HG03521 (cell line): ENCODE measurements around the gene SULT4A1.
"Not testable (repeated sequence)": the region's sequence is repeated elsewhere in the genome, so short reads cannot be mapped to it uniquely, and the experiment has no call there.

Source experiments
- ATAC-seq: cut with Tn5 transposase; IDR thresholded peaks from one replicate; pipeline ENCODE4 v1.9.1; 2021; ENCODE audit warnings: mild to moderate bottlenecking, moderate library complexity; ENCODE audit not compliant: unreplicated experiment

SULT4A1 gene, protein sequence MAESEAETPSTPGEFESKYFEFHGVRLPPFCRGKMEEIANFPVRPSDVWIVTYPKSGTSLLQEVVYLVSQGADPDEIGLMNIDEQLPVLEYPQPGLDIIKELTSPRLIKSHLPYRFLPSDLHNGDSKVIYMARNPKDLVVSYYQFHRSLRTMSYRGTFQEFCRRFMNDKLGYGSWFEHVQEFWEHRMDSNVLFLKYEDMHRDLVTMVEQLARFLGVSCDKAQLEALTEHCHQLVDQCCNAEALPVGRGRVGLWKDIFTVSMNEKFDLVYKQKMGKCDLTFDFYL

GRCh38 chr22:43862074-43862881 is at the start of gene SULT4A1:
SULT4A1 (minus strand) TSS chr22:43862513; CDS start chr22:43862382, 131 bp downstream.
- ATAC-seq, result no peak

- ATAC-seq, result no peak
Observed at GRCh38 chr22:43911351-43911750, 49.0 kb upstream of the SULT4A1 start.

GRCh38 chr22:43910178-43910695 is 47.9 kb upstream of the SULT4A1 start:
- no peak for ATAC-seq

DNA sequence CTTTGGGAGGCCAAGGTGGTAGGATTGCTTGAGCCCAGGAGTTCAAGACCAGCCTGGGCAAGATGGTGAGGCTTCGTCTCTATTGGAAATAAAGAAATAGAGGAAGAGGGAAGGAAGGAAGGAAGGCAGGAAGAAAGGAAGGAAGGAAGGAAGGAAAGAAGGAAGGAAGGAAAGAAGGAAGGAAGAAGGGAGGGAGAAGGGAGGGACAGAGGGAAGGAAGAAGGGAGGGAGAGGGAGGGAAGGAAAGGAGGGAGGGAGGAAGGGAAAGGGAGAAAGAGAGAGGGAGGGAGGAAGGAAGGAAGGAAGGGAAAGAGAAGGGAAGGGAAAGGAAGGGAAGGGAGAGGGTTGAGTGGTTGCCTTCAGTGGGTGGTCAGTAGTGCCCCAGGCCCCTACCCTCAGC is 47.4 kb upstream of the SULT4A1 start:
- no peak for ATAC-seq

DNA sequence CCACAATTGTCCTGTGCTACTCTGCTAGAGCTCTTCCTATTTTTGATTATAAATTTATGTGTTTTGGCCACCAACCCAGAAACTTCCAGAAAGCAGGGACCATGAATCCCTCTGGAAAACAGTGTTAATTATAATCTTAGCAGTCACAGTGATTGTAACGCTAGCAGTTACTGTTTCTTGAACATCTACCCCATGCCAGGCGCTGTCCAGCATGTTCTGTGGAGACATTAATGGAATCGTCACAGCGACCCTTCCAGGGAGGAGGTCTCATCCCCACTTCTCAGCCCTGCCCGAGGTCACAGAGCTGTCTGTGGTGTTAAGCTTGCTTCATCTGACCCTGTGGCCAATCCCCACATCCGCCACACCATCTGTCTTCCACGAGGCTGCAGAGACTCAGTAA is 43.4 kb upstream of the SULT4A1 start:
- ATAC-seq, result no peak

GRCh38 chr22:43904412-43904811 is 42.1 kb upstream of the SULT4A1 start:
- ATAC-seq, result not testable (repeated sequence)

- not testable (repeated sequence) for ATAC-seq
Observed at GRCh38 chr22:43903033-43903432, 40.7 kb upstream of the SULT4A1 start.

GRCh38 chr22:43901976-43902643 is 39.8 kb upstream of the SULT4A1 start:
- ATAC-seq, result no peak

- ATAC-seq, result no peak
Observed at GRCh38 chr22:43900206-43900605, 37.9 kb upstream of the SULT4A1 start.

GRCh38 chr22:43897751-43898261 is 35.5 kb upstream of the SULT4A1 start:
- no peak for ATAC-seq

DNA sequence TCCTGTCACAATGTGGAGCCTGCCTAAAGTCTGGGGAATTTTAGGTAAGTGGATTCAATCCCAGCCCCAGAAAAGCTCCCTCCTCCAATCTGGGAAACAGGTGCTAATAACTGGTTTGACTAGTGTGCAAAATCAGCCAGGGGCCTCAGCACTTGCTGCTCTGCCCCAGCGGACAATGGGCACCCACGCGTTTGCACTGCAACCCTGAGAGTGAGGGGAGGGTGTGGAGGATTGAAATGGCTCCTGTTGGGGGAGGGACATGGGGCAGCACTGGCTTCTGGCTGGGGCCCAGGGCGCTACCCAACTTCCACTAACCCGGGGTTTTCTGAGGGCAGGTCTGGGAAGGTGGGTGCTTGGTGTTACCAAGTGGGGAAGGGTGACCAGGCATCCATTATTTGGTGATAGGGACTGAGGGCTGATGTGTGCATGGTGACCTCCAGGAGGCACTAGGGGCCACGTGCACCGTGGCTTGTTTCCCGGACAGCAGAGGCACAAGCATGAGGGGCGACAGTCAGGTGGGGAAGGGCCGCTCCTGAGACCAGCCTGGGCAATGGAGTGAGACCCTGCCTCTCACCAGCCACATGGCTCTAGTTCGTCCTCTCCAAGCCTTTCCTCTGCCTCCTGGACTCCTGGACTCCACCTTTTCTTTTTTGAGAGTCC is 33.8 kb upstream of the SULT4A1 start:
- ATAC-seq, result no peak

- no peak for ATAC-seq
Observed at GRCh38 chr22:43894122-43894521, 31.8 kb upstream of the SULT4A1 start.

GRCh38 chr22:43893266-43893665 is 31.0 kb upstream of the SULT4A1 start:
- no peak for ATAC-seq

- ATAC-seq, result no peak
Observed at GRCh38 chr22:43892183-43892894, 30.0 kb upstream of the SULT4A1 start.

DNA sequence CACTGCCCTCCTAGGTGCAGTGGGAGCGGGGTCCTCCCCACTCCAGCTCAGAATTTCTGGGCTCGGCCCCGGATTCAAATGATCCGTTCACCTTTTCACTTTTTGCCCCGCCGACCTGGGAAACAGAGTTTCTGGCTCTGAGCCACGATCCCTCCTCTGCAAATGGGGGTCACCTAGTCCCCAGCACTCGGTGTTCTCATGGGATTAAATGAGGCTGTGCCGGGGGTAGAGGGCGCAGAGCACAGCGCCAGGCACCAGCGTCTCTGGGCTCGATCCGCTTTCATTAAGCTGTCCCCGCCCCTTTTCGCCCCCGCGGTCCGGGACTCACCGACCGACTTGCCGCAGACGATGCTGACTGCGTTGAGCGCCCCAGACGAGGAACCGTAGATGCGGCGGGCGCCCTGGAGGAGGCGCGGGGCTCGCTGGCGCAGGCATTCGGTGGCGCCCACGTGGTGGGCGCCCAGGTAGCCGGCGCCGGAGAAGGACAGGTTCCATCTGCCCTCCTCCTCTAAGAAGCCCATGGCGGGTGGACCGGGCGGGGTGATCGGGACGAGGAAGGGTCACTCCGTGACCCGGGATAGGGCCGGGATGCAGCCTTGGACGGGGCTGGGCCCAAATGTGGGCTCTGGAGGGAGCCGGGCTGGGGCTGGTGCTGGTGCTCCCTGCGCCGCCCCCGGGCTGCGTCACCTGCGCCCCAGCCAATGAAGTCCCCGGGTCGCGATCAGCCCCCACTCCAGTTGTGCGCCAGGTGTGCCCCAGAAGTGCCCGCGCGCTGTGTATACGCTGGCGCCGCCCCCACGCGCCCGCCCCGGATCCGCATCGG is 29.3 kb upstream of the SULT4A1 start, which contains the start of gene PNPLA5:
Gene PNPLA5 (minus strand): TSS at position 654 of the 823 bp plus-strand sequence. CDS start 133 bp downstream, at position 521.
- ATAC-seq, result no peak

GRCh38 chr22:43890901-43891331 is 28.6 kb upstream of the SULT4A1 start:
- no peak for ATAC-seq

DNA sequence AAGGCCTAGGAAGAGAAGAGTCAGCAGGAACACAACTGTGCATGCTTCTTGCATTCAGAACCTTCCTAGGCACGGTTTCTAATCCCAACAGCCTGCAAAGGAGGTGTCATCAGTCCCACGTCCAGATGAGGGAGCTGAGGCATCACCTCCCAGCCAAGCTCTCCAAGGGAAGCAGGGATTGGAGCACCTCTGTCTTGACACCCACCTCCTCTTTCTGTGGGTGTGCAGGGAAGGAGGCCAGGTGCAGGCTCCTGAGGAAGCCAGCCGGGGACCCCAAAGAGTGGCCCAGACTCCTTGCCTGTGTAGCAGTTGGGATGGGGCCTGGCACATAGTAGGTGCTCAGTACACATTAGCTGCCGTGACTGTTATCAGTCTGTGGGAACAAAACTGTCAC is 27.5 kb upstream of the SULT4A1 start:
- ATAC-seq, result no peak

DNA sequence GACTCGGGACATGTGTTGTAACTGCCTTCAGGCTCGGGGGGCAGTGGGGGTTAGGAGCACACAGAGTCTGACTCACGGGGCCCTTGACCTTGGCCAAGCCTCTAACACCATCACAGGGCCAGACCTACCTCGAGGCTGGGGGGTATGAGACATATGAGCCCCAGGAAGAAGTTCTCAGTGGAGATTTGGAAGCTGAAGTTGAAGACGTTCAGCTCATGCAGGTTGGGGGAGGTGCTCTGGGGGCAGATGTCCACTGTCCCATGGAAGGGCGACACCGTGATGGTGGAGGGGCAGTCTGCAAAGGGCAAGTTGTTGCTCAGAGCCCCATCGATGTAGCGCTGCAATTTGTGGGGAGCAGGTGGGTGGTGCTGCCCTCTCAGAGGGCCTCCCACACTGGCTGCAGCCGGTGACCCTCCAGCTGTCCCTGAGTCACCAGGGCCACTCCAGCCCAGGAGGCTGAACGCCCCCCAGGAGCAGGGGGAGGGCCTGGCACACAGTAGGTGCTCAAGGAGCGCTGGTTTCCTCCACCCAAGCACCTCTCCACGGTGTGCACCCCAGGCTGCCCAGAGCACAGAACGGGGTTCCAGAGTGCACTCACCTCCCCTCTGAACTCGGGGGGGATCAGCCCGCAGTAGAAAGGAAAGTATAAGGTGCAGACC is 27.0 kb upstream of the SULT4A1 start:
- ATAC-seq, result no peak

DNA sequence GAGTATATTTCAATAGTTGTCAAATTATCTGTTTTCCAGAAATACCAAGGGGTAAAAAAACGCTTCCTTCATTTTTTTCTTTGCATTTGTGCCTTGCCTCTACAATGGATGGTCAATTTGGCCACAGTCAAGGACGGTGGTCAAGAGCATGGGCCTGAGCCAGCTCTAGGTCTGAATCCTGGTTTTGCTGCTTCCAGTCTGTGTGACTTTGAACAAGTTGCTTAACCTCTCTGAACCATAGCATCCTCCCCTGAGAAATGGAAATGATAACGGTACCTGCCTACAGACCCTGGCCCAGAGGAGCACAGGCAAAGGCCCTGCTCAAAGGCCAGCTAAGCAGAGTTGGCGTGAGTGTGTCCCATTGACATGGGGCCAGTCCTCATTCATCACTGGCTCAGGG is 26.4 kb upstream of the SULT4A1 start:
- ATAC-seq, result no peak
